Measurements from ENCODE around the gene CD300H.

Gene CD300H

GRCh38 chr17:74543891-74544760 lies 23.2 kb downstream of the CD300H start:
- TF ChIP-seq CTCF (conservative IDR thresholded peaks at IDR 0.05; ENCODE audit: low read depth, low read length) = no peak
- no peak for DNase-seq (ENCODE audit: low read depth)
- no peak overlapping the region for H3K4me3 ChIP-seq (ENCODE audit: low read length)

- no peak for TF ChIP-seq CTCF (conservative IDR thresholded peaks at IDR 0.05; ENCODE audit: low read depth, low read length)
- H3K4me3 ChIP-seq (ENCODE audit: low read length) = no peak overlapping the region
- DNase-seq (ENCODE audit: low read depth) = no peak
Measured at GRCh38 chr17:74543406-74543805, 23.9 kb downstream of the CD300H start.

GRCh38 chr17:74542727-74543383 lies 24.5 kb downstream of the CD300H start:
- no peak for TF ChIP-seq CTCF (conservative IDR thresholded peaks at IDR 0.05; ENCODE audit: low read depth, low read length)
- H3K4me3 ChIP-seq (ENCODE audit: low read length) = no peak overlapping the region
- no peak for DNase-seq (ENCODE audit: low read depth)

- H3K4me3 ChIP-seq (ENCODE audit: low read length) = no peak overlapping the region
- DNase-seq (ENCODE audit: low read depth) = no peak
- no peak for TF ChIP-seq CTCF (conservative IDR thresholded peaks at IDR 0.05; ENCODE audit: low read depth, low read length)
Measured at GRCh38 chr17:74542166-74542565, 25.1 kb downstream of the CD300H start.

GRCh38 chr17:74541176-74542111 lies 25.9 kb downstream of the CD300H start:
- DNase-seq (ENCODE audit: low read depth) = no peak
- TF ChIP-seq CTCF (conservative IDR thresholded peaks at IDR 0.05; ENCODE audit: low read depth, low read length) = no peak
- no peak overlapping the region for H3K4me3 ChIP-seq (ENCODE audit: low read length)

GRCh38 chr17:74539281-74539820 lies 28.0 kb downstream of the CD300H start:
- no peak overlapping the region for H3K4me3 ChIP-seq (ENCODE audit: low read length)
- no peak for TF ChIP-seq CTCF (conservative IDR thresholded peaks at IDR 0.05; ENCODE audit: low read depth, low read length)
- no peak for DNase-seq (ENCODE audit: low read depth)

Data from retinal pigment epithelial cell (primary cell).